Activated T-helper 9 cell treated with anti-CD3 and anti-CD28 coated beads, Interleukin-2, amount 50 U/mL, for 16 hours (primary cell): ENCODE results near the gene LRRC38.
"Not testable (repeated sequence)": the region's sequence is repeated elsewhere in the genome, so short reads cannot be mapped to it uniquely, and the experiment has no call there.

Experiments
- DNase-seq: peaks from one replicate; pipeline ENCODE4 v3.0.0-alpha.2; 2020; ENCODE audit warnings: low read depth

The LRRC38 gene

GRCh38 chr1:13462682-13463081, 51.1 kb downstream of the LRRC38 start:
- no peak for DNase-seq

GRCh38 chr1:13461977-13462376, 51.8 kb downstream of the LRRC38 start:
- DNase-seq: no peak

- no peak for DNase-seq
Observed at GRCh38 chr1:13456904-13457532, 56.8 kb downstream of the LRRC38 start.

GRCh38 chr1:13451399-13451965, 62.3 kb downstream of the LRRC38 start:
- DNase-seq: no peak

GRCh38 chr1:13450204-13450603, 63.6 kb downstream of the LRRC38 start:
- no peak for DNase-seq

GRCh38 chr1:13443335-13443979, 70.3 kb downstream of the LRRC38 start:
- DNase-seq: no peak

GRCh38 chr1:13439104-13439783, 74.6 kb downstream of the LRRC38 start:
- not testable (repeated sequence) for DNase-seq

GRCh38 chr1:13435458-13435857, 78.3 kb downstream of the LRRC38 start:
- DNase-seq: no peak

GRCh38 chr1:13433694-13434358, 80.0 kb downstream of the LRRC38 start:
- DNase-seq: not testable (repeated sequence)

GRCh38 chr1:13432251-13432650, 81.6 kb downstream of the LRRC38 start:
- DNase-seq: no peak

- DNase-seq: no peak
Observed at GRCh38 chr1:13430495-13430894, 83.3 kb downstream of the LRRC38 start.
